ENCODE measurements around the gene SPDYE6. TPM values are rescaled to one million over a fixed set of nuclear protein-coding genes. Genes with fewer than 3 reads are reported as not detected.
A peak's percentile ranks its signal among the peaks of the same experiment; 100 is the strongest.

SPDYE6 gene
- total RNA-seq, 1 experiment from 2014 or later = not detected

DNA sequence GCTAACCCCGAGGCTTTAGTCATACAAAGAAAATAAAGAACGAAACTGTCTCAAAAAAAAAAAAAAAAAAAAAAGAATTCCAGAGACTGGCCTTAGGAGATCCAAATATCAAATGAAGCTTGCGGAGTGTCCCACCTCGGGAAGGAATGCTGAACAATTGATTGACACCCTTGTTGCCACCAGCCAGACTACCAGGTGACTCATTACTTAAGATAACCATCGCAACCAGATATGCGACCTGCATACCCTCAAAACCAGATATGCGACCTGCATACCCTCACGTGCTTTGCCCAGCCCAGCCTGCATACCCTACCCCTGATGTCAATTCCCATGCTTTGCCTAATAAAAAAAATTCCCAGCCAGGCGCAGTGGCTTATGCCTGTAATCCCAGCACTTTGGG lies 37.2 kb upstream of the SPDYE6 start:
- Histone ChIP-seq H3K4me1 (replicated peaks; ENCODE audit: insufficient read depth) (peaks cover 38% of the 10 kb centered on the region), H3K4me2 (peak overlapping the region; percentile 63), H3K27me3 (ENCODE audit: insufficient read depth, low read depth) (no peaks in the 10 kb centered on the region), H3K9me2 (ENCODE audit: insufficient read depth) (no peaks in the 10 kb centered on the region), H4K20me1 (ENCODE audit: insufficient read depth) (no peaks in the 10 kb centered on the region), H3K27ac (peak overlapping the region; percentile 81), H3K9me3 (ENCODE audit: insufficient read depth, low read depth) (no peaks in the 10 kb centered on the region), H3K79me2 (ENCODE audit: low read depth) (peaks cover 19% of the 10 kb centered on the region), H3K36me3 (ENCODE audit: low read depth) (peaks cover 10% of the 10 kb centered on the region; the same call in 1 of the 2 replicates), H3F3A (ENCODE audit: insufficient read depth, low read depth) (peaks cover 50% of the 10 kb centered on the region), H3K4me3 (0 out of 2 replicates have a peak overlapping the region, but pooled peaks have one; percentile 20), H2AFZ (no peak overlapping the region)
- no TSS peak for BruUV-seq (replicated peaks)
- intact Hi-C loops (cut with micrococcal nuclease; ENCODE audit: unreplicated experiment) = loop anchor here (10.0 kb wide), 1 partner anchor 509 kb away; no protein-coding TSS in a partner anchor
- DNase-seq = peak; percentile 92 to 98
- ChIA-PET POLR2A (ENCODE audit: unreplicated experiment) (interaction anchor here (0.6 to 1.0 kb wide), 5 partner anchors 30 to 1275 kb away, joined by 3 to 30 read pairs (median 8); no protein-coding TSS in a partner anchor), CTCF (interaction anchor here (0.6 kb wide), 2 partner anchors 126 to 1519 kb away, joined by 3 to 10 read pairs; partner anchors contain the start of gene SRRT)
- TF ChIP-seq, protein P1, sequence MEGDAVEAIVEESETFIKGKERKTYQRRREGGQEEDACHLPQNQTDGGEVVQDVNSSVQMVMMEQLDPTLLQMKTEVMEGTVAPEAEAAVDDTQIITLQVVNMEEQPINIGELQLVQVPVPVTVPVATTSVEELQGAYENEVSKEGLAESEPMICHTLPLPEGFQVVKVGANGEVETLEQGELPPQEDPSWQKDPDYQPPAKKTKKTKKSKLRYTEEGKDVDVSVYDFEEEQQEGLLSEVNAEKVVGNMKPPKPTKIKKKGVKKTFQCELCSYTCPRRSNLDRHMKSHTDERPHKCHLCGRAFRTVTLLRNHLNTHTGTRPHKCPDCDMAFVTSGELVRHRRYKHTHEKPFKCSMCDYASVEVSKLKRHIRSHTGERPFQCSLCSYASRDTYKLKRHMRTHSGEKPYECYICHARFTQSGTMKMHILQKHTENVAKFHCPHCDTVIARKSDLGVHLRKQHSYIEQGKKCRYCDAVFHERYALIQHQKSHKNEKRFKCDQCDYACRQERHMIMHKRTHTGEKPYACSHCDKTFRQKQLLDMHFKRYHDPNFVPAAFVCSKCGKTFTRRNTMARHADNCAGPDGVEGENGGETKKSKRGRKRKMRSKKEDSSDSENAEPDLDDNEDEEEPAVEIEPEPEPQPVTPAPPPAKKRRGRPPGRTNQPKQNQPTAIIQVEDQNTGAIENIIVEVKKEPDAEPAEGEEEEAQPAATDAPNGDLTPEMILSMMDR (conservative IDR thresholded peaks at IDR 0.05) = no peak
- no peak for TF ChIP-seq EZH2 (IDR thresholded peaks at IDR 0.05; ENCODE audit: low read depth)

DNA sequence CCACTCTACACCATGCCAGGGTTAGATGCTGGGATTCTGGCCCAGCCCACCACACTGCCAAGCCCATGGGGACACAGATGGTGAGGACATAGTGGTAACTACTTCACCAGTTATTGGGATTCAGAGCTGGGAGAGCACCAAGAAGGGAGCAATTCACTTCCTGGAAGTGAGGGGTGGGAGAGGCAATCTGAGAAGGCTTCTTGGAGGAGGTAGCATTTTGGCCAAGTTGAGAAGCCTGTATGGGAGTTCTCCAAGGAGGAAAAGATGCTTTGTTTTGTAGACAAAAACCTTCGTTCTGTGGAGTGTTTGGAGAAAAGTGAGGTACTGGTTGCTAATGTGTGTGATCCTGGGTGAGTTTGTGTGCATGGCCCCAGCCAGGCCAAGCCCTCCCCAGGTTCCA lies 36.1 kb upstream of the SPDYE6 start:
- CTCF ChIA-PET = no interaction called here
- intact Hi-C loops (cut with micrococcal nuclease; ENCODE audit: unreplicated experiment) = loop anchor here (10.0 kb wide), 1 partner anchor 508 kb away; no protein-coding TSS in a partner anchor

DNA sequence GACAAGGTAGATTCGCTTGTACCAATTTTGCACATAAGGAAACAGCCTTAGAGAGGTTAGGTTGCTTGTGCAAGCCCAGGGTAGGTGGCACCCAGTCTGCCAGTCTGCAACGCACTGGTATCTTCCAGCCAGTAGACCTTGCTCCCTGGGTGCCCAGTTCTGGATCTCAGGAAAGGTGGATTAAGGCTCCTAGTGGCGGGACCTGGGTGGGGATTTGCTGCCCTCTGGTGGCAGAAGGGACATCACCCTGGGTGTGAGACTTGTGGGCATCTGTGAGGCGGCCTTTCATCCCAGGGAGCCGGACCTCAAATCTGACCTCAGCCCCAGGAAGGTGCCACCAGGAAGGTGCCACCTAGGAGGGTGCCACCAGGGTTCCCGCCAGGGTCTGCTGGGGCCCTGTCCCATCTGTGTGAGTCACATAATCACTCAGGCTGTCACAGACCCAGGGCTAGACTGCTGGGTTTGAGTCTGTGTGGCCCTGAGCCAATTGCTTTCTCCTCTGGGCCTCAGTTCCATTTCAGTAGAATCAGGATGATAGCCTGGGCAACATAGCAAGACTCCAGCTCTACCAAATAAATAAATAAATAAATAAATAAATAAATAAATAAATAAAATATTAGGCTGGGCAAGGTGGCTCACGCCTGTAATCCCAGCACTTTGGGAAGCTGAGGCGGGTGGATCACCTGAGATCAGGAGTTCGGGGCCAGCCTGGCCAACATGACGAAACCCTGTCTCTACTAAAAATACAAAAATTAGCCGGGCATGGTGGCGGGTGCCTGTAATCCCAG lies 34.6 kb upstream of the SPDYE6 start:
- H4K20me1 ChIP-seq (ENCODE audit: insufficient read depth) = no peaks in the 10 kb centered on the region
- peaks cover 50% of the 10 kb centered on the region for H3F3A ChIP-seq (ENCODE audit: insufficient read depth, low read depth)
- no peaks in the 10 kb centered on the region for H3K9me2 ChIP-seq (ENCODE audit: insufficient read depth)
- H2AFZ ChIP-seq = no peak overlapping the region
- H3K4me2 ChIP-seq = no peak overlapping the region
- no peaks in the 10 kb centered on the region for H3K27me3 ChIP-seq (ENCODE audit: insufficient read depth, low read depth)
- ChIA-PET POLR2A (ENCODE audit: unreplicated experiment) (no interaction called here), CTCF (no interaction called here)
- peak; percentile 66 to 88 for DNase-seq
- peaks cover 8% of the 10 kb centered on the region; the same call in 1 of the 2 replicates for H3K36me3 ChIP-seq (ENCODE audit: low read depth)
- no peaks in the 10 kb centered on the region for H3K79me2 ChIP-seq (ENCODE audit: low read depth)
- intact Hi-C loops (cut with micrococcal nuclease; ENCODE audit: unreplicated experiment) = loop anchor here (1.0 to 10.0 kb wide), 2 partner anchors 112 to 506 kb away; no protein-coding TSS in a partner anchor
- TF ChIP-seq, protein P1 (conservative IDR thresholded peaks at IDR 0.05) = peak; percentile 89
- no peak for TF ChIP-seq EZH2 (IDR thresholded peaks at IDR 0.05; ENCODE audit: low read depth)
- H3K4me3 ChIP-seq = no peak overlapping the region
- H3K9me3 ChIP-seq (ENCODE audit: insufficient read depth, low read depth) = no peaks in the 10 kb centered on the region
- no peak overlapping the region for H3K27ac ChIP-seq
- no TSS peak for BruUV-seq (replicated peaks)
- peaks cover 34% of the 10 kb centered on the region for H3K4me1 ChIP-seq (replicated peaks; ENCODE audit: insufficient read depth)

More for the DNA sequence above, 36.1 kb upstream of the SPDYE6 start:
- POLR2A ChIA-PET (ENCODE audit: unreplicated experiment) = no interaction called here
- H3K9me3 ChIP-seq (ENCODE audit: insufficient read depth, low read depth) = no peaks in the 10 kb centered on the region
- H3K4me1 ChIP-seq (replicated peaks; ENCODE audit: insufficient read depth) = peaks cover 37% of the 10 kb centered on the region
- no peak for TF ChIP-seq EZH2 (IDR thresholded peaks at IDR 0.05; ENCODE audit: low read depth)
- TF ChIP-seq, protein P1 (conservative IDR thresholded peaks at IDR 0.05) = no peak
- no peak overlapping the region for H3K4me3 ChIP-seq
- H3K4me2 ChIP-seq = no peak overlapping the region
- peak overlapping the region; percentile 20; the same call in 1 of the 2 replicates for H3K27ac ChIP-seq
- BruUV-seq (replicated peaks) = no TSS peak
- no peak for DNase-seq
- H3K9me2 ChIP-seq (ENCODE audit: insufficient read depth) = no peaks in the 10 kb centered on the region
- no peak overlapping the region for H2AFZ ChIP-seq
- no peaks in the 10 kb centered on the region for H4K20me1 ChIP-seq (ENCODE audit: insufficient read depth)
- no peaks in the 10 kb centered on the region for H3K27me3 ChIP-seq (ENCODE audit: insufficient read depth, low read depth)
- H3K36me3 ChIP-seq (ENCODE audit: low read depth) = peaks cover 8% of the 10 kb centered on the region; the same call in 1 of the 2 replicates
- peaks cover 50% of the 10 kb centered on the region for H3F3A ChIP-seq (ENCODE audit: insufficient read depth, low read depth)
- peaks cover 9% of the 10 kb centered on the region for H3K79me2 ChIP-seq (ENCODE audit: low read depth)
